22Rv1 (cell line): ENCODE measurements around the gene CDCP1.

ENCODE experiments used
- CTCF ChIP-seq: fragments of 450-650 bp; IDR thresholded peaks from 2 replicates; pipeline ENCODE4 v1.5.1; 2017; ENCODE audit warnings: mild to moderate bottlenecking
- ZFX ChIP-seq: fragments of 450-650 bp; IDR thresholded peaks from 2 replicates; pipeline ENCODE4 v1.6.1; 2017; ENCODE audit warnings: antibody characterized with exemption, borderline replicate concordance

GRCh38 chr3:45127130-45127822, 18.9 kb downstream of the CDCP1 start:
- TF ChIP-seq CTCF = no peak
- no peak for TF ChIP-seq ZFX
